HUES48 (cell line): ENCODE measurements around the gene MMP20.

Source experiments
- H3K27ac ChIP-seq: one replicate; pipeline ENCODE4 v1.7.0; 2013; ENCODE audit warnings: low read depth, low read length, inconsistent platforms
- H3K27me3 ChIP-seq: 2 replicates; pipeline ENCODE4 v1.6.1; 2013; ENCODE audit warnings: mild to moderate bottlenecking, low read length; ENCODE audit not compliant: control insufficient read depth, insufficient read depth
- H3K36me3 ChIP-seq: 2 replicates; pipeline ENCODE4 v1.6.1; 2013; ENCODE audit warnings: low read length; ENCODE audit not compliant: control insufficient read depth, insufficient read depth
- H3K4me1 ChIP-seq: 2 replicates; pipeline ENCODE4 v1.6.1; 2013; ENCODE audit warnings: mild to moderate bottlenecking, low read length; ENCODE audit not compliant: control insufficient read depth, insufficient read depth
- H3K4me3 ChIP-seq: 2 replicates; pipeline ENCODE4 v1.5.1; 2013; ENCODE audit warnings: mild to moderate bottlenecking, low read depth, low read length
- H3K9ac ChIP-seq: 2 replicates; pipeline ENCODE4 v1.6.1; 2013; ENCODE audit warnings: mild to moderate bottlenecking, low read depth, low read length, moderate library complexity
- H3K9me3 ChIP-seq: 2 replicates; pipeline ENCODE4 v1.6.1; 2013; ENCODE audit warnings: low read length; ENCODE audit not compliant: control insufficient read depth, insufficient read depth

The MMP20 gene

GRCh38 chr11:102610200-102610599 is 14.9 kb downstream of the MMP20 start:
- H3K9me3 ChIP-seq = no peaks in the 10 kb centered on the region
- peaks cover 18% of the 10 kb centered on the region for H3K4me1 ChIP-seq
- no peak overlapping the region for H3K27ac ChIP-seq
- no peaks in the 10 kb centered on the region for H3K27me3 ChIP-seq
- no peaks in the 10 kb centered on the region for H3K36me3 ChIP-seq
- H3K9ac ChIP-seq = no peak overlapping the region
- H3K4me3 ChIP-seq = no peak overlapping the region

- Histone ChIP-seq H3K27me3 (no peaks in the 10 kb centered on the region), H3K27ac (no peak overlapping the region), H3K9me3 (no peaks in the 10 kb centered on the region), H3K4me3 (no peak overlapping the region), H3K36me3 (no peaks in the 10 kb centered on the region), H3K9ac (no peak overlapping the region), H3K4me1 (peaks cover 15% of the 10 kb centered on the region)
Observed at GRCh38 chr11:102608699-102609098, 16.4 kb downstream of the MMP20 start.

- no peaks in the 10 kb centered on the region for H3K9me3 ChIP-seq
- peaks cover 9% of the 10 kb centered on the region for H3K4me1 ChIP-seq
Observed at GRCh38 chr11:102604875-102605274, 20.3 kb downstream of the MMP20 start.

GRCh38 chr11:102604011-102604410 is 21.1 kb downstream of the MMP20 start:
- Histone ChIP-seq H3K4me3 (no peak overlapping the region), H3K9ac (no peak overlapping the region), H3K27me3 (no peaks in the 10 kb centered on the region), H3K36me3 (no peaks in the 10 kb centered on the region), H3K9me3 (no peaks in the 10 kb centered on the region), H3K27ac (no peak overlapping the region), H3K4me1 (peaks cover 13% of the 10 kb centered on the region)

More at GRCh38 chr11:102604875-102605274, 20.3 kb downstream of the MMP20 start:
- H3K9ac ChIP-seq = no peak overlapping the region
- H3K27ac ChIP-seq = no peak overlapping the region
- no peaks in the 10 kb centered on the region for H3K27me3 ChIP-seq
- no peak overlapping the region for H3K4me3 ChIP-seq
- no peaks in the 10 kb centered on the region for H3K36me3 ChIP-seq

- Histone ChIP-seq H3K27me3 (no peaks in the 10 kb centered on the region), H3K36me3 (no peaks in the 10 kb centered on the region), H3K4me1 (peaks cover 13% of the 10 kb centered on the region), H3K27ac (peak overlapping the region; percentile 54), H3K9ac (no peak overlapping the region), H3K4me3 (no peak overlapping the region), H3K9me3 (no peaks in the 10 kb centered on the region)
Observed at GRCh38 chr11:102603576-102603975, 21.6 kb downstream of the MMP20 start.

GRCh38 chr11:102603091-102603490 is 22.0 kb downstream of the MMP20 start:
- peak overlapping the region; percentile 54 for H3K27ac ChIP-seq
- no peaks in the 10 kb centered on the region for H3K9me3 ChIP-seq
- no peak overlapping the region for H3K4me3 ChIP-seq
- H3K36me3 ChIP-seq = no peaks in the 10 kb centered on the region
- no peaks in the 10 kb centered on the region for H3K27me3 ChIP-seq
- H3K9ac ChIP-seq = no peak overlapping the region
- H3K4me1 ChIP-seq = peaks cover 13% of the 10 kb centered on the region

- H3K36me3 ChIP-seq = no peaks in the 10 kb centered on the region
- H3K27ac ChIP-seq = peak overlapping the region; percentile 82
- H3K9me3 ChIP-seq = no peaks in the 10 kb centered on the region
- peaks cover 13% of the 10 kb centered on the region for H3K4me1 ChIP-seq
- no peak overlapping the region for H3K9ac ChIP-seq
- H3K4me3 ChIP-seq = no peak overlapping the region
- H3K27me3 ChIP-seq = no peaks in the 10 kb centered on the region
Observed at GRCh38 chr11:102600666-102601065, 24.5 kb downstream of the MMP20 start.

- no peaks in the 10 kb centered on the region for H3K27me3 ChIP-seq
- H3K4me3 ChIP-seq = no peak overlapping the region
- H3K9ac ChIP-seq = no peak overlapping the region
- no peaks in the 10 kb centered on the region for H3K36me3 ChIP-seq
- no peaks in the 10 kb centered on the region for H3K9me3 ChIP-seq
- H3K27ac ChIP-seq = peak overlapping the region; percentile 82
- peaks cover 9% of the 10 kb centered on the region for H3K4me1 ChIP-seq
Observed at GRCh38 chr11:102599642-102600261, 25.4 kb downstream of the MMP20 start.

- H3K9me3 ChIP-seq = no peaks in the 10 kb centered on the region
- no peak overlapping the region for H3K4me3 ChIP-seq
- no peaks in the 10 kb centered on the region for H3K27me3 ChIP-seq
- peaks cover 4% of the 10 kb centered on the region; the same call in 1 of the 2 replicates for H3K4me1 ChIP-seq
- H3K27ac ChIP-seq = no peak overlapping the region
- no peak overlapping the region for H3K9ac ChIP-seq
- H3K36me3 ChIP-seq = no peaks in the 10 kb centered on the region
Observed at GRCh38 chr11:102598272-102598671, 26.9 kb downstream of the MMP20 start.

- peaks cover 4% of the 10 kb centered on the region; the same call in 1 of the 2 replicates for H3K4me1 ChIP-seq
Observed at GRCh38 chr11:102596578-102596977, 28.6 kb downstream of the MMP20 start.

GRCh38 chr11:102592634-102593581 is 32.2 kb downstream of the MMP20 start:
- no peaks in the 10 kb centered on the region for H3K27me3 ChIP-seq
- H3K4me1 ChIP-seq = no peaks in the 10 kb centered on the region
- H3K27ac ChIP-seq = no peak overlapping the region
- no peaks in the 10 kb centered on the region for H3K9me3 ChIP-seq
- no peak overlapping the region for H3K4me3 ChIP-seq
- H3K9ac ChIP-seq = no peak overlapping the region
- no peaks in the 10 kb centered on the region for H3K36me3 ChIP-seq

More at GRCh38 chr11:102596578-102596977, 28.6 kb downstream of the MMP20 start:
- H3K36me3 ChIP-seq = no peaks in the 10 kb centered on the region
- no peaks in the 10 kb centered on the region for H3K27me3 ChIP-seq
- H3K9ac ChIP-seq = no peak overlapping the region
- H3K27ac ChIP-seq = no peak overlapping the region
- no peaks in the 10 kb centered on the region for H3K9me3 ChIP-seq
- no peak overlapping the region for H3K4me3 ChIP-seq
